Stimulated activated naive CD8-positive, alpha-beta T cell treated with anti-CD3 and anti-CD28 coated beads, Interleukin-15, Interleukin-2, amounts not matched to agents 100 ng/mL and 50 ng/mL, for 24 hours (primary cell): ENCODE results near the gene SNX6.
"Not testable (repeated sequence)": the region's sequence is repeated elsewhere in the genome, so short reads cannot be mapped to it uniquely, and the experiment has no call there.

ENCODE experiments used
- H3K27ac Mint-ChIP-seq: one replicate; pipeline ENCODE4 v1.8.0; 2021; ENCODE audit warnings: mild to moderate bottlenecking, mixed read lengths
- H3K27me3 Mint-ChIP-seq: one replicate; pipeline ENCODE4 v1.8.0; 2021; ENCODE audit warnings: mixed read lengths
- H3K36me3 Mint-ChIP-seq: one replicate; pipeline ENCODE4 v1.8.0; 2021; ENCODE audit warnings: low read depth, mixed read lengths
- H3K4me1 Mint-ChIP-seq: one replicate; pipeline ENCODE4 v1.8.0; 2021; ENCODE audit warnings: low read depth, mixed read lengths
- H3K4me3 Mint-ChIP-seq: one replicate; pipeline ENCODE4 v1.8.0; 2021; ENCODE audit warnings: mild to moderate bottlenecking, mixed read lengths
- H3K9me3 Mint-ChIP-seq: one replicate; pipeline ENCODE4 v1.8.0; 2021; ENCODE audit warnings: mixed read lengths

SNX6 gene

DNA sequence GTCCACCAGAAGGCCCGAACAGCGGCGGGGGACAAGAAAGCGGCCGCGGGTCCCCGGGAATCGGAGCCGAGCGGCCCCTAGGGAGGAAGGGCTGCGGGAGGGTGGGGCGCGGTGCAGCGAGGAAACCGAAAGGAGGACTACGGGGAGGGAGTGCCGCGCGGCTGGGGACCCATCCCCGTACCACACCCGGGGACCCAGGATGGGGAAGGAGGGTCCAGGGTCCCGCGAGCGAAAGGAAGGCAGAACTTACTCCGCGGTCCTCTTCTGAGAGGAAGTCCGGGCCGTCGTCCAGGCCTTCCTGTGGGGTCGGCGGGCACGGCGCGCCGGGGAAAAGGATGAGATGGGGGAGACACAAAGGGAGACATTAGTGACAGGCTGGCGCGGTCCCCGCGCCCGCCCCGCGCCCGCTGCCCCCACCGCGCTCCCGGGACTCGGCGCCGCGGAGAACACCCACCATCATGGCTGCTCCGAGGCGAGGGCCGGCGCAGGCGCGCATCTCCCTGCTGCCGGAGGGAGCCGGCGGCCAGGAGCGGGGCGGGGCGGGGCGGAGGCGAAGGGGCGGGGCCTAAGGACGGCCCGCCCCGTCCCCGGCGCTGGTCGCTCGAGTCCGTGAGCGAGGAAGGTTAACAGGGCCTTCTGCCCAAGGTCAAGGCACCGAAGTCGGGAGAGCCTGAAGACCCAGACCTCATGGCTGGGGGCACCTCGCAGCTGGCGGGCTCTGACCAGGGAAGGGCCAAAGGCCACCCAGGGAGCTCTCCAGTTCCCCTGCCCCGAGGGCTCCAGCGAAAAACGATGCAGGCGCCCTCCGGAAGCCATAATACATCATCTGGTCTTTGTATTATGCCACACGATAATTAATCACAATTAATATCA is at the start of gene SNX6:
Gene SNX6, minus strand, starts transcription at position 492 of the 873 bp plus-strand sequence. Its CDS starts 32 bp downstream, at position 460.
- Mint-ChIP-seq H3K4me3 (peak within 1 kb of the TSS; percentile 95), H3K9me3 (no peaks in the 10 kb centered on the region)

DNA sequence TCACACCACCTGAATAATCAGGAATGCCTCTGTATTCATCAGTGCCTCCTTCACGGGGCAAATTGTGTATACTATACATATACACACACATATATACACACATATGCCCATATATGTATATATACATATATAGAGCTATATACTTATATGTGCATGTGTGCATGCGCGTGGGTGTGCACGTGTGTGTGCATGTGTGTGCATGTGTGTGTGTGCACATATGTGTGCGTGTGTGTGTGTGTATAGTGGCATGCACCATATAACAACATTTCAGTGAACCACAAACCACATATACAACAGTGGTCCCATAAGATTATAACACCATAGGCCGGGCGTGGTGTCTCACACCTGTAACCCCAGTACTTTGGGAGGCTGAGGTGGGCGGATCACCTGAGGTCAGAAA is 48.8 kb upstream of the SNX6 start:
- no peaks in the 10 kb centered on the region for H3K9me3 Mint-ChIP-seq
- peaks cover 5% of the 10 kb centered on the region for H3K4me1 Mint-ChIP-seq
- H3K27me3 Mint-ChIP-seq = no peaks in the 10 kb centered on the region
- no peak overlapping the region for H3K27ac Mint-ChIP-seq
- no peak overlapping the region for H3K4me3 Mint-ChIP-seq
- no peaks in the 10 kb centered on the region for H3K36me3 Mint-ChIP-seq

More for the DNA sequence above, at the start of gene SNX6:
- H3K36me3 Mint-ChIP-seq = peaks cover 12% of the 10 kb centered on the region
- H3K27ac Mint-ChIP-seq = peak within 1 kb of the TSS; percentile 94
- H3K27me3 Mint-ChIP-seq = peaks cover 3% of the 10 kb centered on the region
- peaks cover 36% of the 10 kb centered on the region for H3K4me1 Mint-ChIP-seq

DNA sequence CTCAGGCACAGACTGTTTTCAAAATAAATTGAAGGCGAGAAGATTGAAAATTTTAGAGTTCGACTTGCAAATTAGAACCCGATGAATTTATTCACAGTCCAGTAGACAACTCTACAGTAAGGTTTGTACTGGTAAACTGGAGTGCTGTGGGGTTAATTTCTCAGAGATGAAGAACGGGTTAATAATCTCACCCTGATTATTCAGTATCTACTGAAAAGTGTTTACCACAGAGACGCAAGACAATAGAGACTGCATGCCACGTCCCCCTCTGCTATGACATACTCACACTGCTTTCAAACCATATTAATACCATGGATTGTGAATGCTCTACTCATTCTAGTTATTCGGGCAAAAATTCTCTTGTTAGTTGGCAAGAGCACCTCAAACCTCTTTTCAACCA is 48.4 kb upstream of the SNX6 start:
- Mint-ChIP-seq H3K9me3 (no peaks in the 10 kb centered on the region), H3K4me3 (no peak overlapping the region), H3K36me3 (no peaks in the 10 kb centered on the region), H3K27ac (no peak overlapping the region), H3K27me3 (no peaks in the 10 kb centered on the region), H3K4me1 (peaks cover 5% of the 10 kb centered on the region)

DNA sequence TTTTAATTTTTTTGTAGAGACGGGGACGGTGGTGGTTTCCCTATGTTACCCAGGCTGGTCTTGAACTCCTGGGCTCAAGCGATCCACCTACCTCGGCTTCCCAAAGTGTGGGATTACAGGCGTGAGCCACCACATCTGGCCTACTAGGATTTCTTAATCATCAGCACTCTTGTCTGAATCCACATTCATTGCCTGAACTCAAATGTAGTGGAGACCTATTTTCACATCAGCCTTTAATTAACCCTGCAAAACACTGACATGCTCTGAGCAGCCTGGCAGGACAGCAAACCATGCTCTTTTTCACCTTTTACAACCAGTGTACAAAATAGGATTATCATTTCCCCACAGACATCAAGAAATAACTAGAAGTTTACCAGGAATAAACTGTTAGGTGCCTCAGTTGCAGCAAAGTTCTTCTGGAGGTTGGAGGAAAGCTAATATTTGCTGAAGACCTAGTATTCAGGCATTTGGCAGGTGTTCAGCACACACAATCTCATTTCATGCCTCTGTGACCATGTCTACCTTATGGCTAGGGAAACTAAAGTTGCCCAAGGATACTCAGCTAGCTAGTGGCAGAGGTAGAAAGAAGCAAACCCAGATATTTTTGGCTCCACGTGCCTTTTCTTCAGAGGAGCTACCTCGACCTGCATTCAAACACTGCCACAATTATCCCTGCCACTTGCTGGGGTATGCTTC is 46.7 kb upstream of the SNX6 start:
- Mint-ChIP-seq H3K27me3 (no peaks in the 10 kb centered on the region), H3K4me1 (no peaks in the 10 kb centered on the region), H3K9me3 (no peaks in the 10 kb centered on the region), H3K4me3 (no peak overlapping the region), H3K36me3 (no peaks in the 10 kb centered on the region), H3K27ac (no peak overlapping the region)

DNA sequence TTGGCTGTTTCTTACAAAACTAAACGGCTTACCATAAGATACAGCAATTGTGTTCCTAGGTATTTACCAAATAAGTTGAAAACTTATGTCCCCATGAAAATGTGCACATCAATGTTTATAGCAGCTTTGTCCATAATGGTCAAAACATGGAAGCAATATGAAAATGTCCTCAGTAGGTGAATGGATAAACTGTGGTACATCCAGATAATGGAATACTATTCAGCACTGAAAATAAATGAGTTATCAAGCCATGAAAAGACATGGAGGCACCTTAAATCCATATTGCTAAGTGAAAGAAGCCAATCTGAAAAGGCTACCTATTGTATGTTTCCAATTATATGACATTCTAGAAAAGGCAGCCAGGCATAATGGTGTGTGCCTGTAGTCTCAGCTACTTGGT is 43.8 kb upstream of the SNX6 start:
- Mint-ChIP-seq H3K27ac (no peak overlapping the region), H3K36me3 (no peaks in the 10 kb centered on the region), H3K27me3 (no peaks in the 10 kb centered on the region), H3K9me3 (no peaks in the 10 kb centered on the region), H3K4me3 (no peak overlapping the region), H3K4me1 (no peaks in the 10 kb centered on the region)

DNA sequence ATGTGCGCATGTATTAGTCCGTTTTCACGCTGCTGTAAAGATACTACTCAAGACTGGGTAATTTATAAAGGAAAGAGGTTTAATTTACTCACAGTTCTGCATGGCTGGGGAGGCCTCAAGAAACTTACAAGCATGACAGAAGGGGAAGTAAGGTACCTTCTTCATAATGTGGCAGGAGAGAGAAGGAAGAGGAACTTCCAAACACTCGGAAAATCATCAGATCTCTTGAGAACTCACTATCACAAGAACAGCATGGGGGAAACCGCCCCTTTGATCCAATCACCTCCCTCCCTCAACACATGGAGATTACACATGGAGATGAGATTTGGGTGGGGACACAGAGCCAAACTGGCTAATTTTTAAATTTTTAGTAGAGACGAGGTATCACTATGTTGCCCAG is 41.8 kb upstream of the SNX6 start:
- no peaks in the 10 kb centered on the region for H3K9me3 Mint-ChIP-seq
- H3K4me3 Mint-ChIP-seq = no peak overlapping the region
- H3K27ac Mint-ChIP-seq = no peak overlapping the region
- no peaks in the 10 kb centered on the region for H3K36me3 Mint-ChIP-seq
- no peaks in the 10 kb centered on the region for H3K4me1 Mint-ChIP-seq
- H3K27me3 Mint-ChIP-seq = no peaks in the 10 kb centered on the region

DNA sequence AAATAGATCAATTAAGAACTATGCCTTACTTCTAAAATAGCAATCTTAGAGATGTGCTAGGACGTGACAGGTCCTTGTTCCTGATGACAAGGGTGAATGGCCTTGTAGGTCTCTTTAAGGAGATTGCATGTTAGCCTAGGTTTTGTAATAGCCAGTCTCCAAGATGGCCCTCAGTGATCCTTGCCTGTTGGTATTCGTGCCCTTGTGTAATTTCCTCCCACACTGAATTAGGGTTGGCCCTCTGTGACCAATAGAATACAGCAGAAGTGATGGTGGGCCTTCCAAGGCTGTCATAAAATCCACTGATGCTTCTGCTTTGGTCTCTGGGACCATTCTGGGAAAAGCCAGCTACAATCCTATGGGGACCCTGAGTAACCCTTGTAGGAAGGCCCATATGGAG is 38.2 kb upstream of the SNX6 start:
- Mint-ChIP-seq H3K27ac (no peak overlapping the region), H3K4me1 (peaks cover 6% of the 10 kb centered on the region), H3K27me3 (no peaks in the 10 kb centered on the region), H3K36me3 (no peaks in the 10 kb centered on the region), H3K9me3 (no peaks in the 10 kb centered on the region), H3K4me3 (no peak overlapping the region)

DNA sequence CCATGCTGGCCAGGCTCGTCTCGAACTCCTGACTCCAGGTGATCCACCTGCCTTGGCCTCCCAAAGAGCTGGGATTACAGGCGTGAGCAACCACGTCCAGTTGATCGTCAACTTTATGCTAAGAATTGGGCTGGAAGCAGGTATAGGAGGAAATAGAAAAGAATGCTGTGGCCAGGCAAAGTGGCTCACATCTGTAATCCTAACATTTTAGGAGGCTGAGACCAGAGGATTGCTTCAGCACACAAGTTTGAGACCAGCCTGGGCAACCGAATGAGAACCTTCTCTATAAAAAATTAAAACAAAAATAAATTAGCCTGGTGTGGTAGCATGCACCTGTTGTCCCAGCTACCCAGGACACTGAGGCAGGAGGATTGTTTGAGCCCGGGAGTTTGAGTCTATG is 37.1 kb upstream of the SNX6 start:
- Mint-ChIP-seq H3K4me3 (no peak overlapping the region), H3K36me3 (no peaks in the 10 kb centered on the region), H3K9me3 (no peaks in the 10 kb centered on the region), H3K27ac (no peak overlapping the region), H3K27me3 (no peaks in the 10 kb centered on the region), H3K4me1 (peaks cover 6% of the 10 kb centered on the region)

DNA sequence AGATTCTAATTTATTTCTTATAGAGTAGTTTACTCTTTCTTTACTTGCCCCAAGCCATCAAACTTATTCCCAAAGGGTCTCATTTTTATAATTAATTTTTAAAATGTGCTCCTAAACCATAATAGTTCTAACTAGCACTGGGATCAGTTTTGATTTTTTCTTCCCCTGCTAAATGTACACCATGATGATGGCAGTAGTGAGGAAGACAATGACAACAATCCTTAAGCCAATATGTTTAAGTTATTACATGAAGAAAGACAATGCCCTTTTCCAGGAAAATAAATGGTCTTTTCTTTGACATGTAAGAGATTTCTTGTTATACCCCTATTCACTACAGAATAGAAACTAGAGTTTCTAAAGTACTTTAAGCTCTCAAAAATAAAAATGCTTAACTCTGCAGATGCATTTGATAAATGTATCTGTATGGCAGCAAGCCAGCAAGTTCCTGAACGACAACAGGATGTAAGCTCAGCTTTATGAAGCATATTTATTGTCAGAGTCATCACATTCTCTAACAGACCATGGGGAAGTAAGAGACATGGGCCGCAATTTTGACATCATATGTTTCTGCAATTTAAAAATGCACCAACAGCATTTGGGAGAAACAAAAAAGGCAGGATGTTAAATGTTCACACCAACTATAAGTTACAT is 36.0 kb upstream of the SNX6 start:
- Mint-ChIP-seq H3K27ac (no peak overlapping the region), H3K27me3 (no peaks in the 10 kb centered on the region), H3K4me3 (no peak overlapping the region), H3K4me1 (peaks cover 6% of the 10 kb centered on the region), H3K9me3 (peaks cover 2% of the 10 kb centered on the region), H3K36me3 (no peaks in the 10 kb centered on the region)

DNA sequence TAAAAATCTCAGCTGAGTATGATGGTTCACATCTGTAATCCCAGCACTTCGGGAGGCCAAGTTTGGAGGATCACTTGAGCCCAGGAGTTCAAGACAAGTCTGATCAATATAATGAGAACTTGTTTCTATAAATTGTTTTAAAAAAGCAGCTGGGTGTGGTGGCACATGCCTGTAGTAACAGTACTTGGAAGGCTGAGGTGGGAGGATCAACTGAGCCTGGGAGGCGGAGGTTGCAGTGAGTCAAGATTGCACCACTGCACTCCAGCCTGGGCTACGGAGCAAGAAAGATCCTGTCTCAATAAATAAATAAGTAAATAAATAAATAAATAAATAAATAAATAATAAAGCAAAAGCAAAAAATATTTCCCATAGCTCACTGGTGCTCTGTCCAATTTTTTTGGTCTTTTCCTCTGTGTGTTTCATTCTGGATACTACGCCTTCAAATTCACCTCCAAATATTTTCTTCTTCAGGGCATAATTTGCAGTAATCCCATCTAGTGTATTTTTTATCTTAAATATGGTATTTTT is 32.7 kb upstream of the SNX6 start:
- Mint-ChIP-seq H3K4me1 (peaks cover 6% of the 10 kb centered on the region), H3K27ac (no peak overlapping the region), H3K4me3 (no peak overlapping the region), H3K9me3 (peaks cover 6% of the 10 kb centered on the region), H3K27me3 (no peaks in the 10 kb centered on the region), H3K36me3 (no peaks in the 10 kb centered on the region)

DNA sequence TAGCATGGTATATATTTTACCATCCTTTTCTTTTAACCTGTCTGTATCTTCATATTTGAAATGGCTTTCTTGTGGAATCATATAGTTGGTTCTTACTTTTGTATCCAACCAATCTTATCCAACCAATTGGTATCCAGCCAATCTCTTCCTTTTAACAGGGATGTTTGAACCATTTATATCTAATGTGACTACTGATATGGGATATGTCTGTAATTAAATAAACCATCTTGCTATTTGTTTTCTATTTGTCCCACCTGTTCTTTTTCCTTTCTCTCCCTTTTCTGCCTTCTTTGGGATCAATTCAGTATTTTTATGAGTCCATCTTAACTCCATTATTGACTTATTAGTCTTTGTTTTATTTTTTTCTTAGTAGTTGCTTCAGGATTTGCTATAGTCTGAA is 30.8 kb upstream of the SNX6 start:
- Mint-ChIP-seq H3K9me3 (peaks cover 6% of the 10 kb centered on the region), H3K36me3 (no peaks in the 10 kb centered on the region), H3K27ac (no peak overlapping the region), H3K27me3 (no peaks in the 10 kb centered on the region), H3K4me1 (no peaks in the 10 kb centered on the region), H3K4me3 (no peak overlapping the region)

DNA sequence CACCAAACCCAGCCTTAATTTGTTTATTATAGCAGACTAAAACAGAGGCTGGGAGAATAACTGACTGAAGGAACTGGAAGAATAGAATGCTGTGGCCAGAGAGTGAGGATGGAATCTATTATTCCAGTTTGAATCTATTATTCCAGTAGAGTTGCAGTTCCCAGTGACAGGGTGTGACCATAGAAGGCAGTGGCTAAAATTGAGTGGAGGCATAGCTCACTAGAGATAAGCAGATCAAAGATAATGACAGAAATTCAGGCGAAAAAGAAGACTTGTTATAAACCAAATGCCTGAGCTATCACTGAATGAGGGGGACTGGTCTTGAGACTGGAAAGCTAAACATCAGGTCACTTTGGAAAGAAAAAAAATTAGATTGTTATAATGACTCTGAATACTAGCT is 26.0 kb upstream of the SNX6 start:
- Mint-ChIP-seq H3K27me3 (no peaks in the 10 kb centered on the region), H3K36me3 (no peaks in the 10 kb centered on the region), H3K9me3 (peaks cover 4% of the 10 kb centered on the region), H3K27ac (no peak overlapping the region), H3K4me3 (no peak overlapping the region), H3K4me1 (no peaks in the 10 kb centered on the region)

DNA sequence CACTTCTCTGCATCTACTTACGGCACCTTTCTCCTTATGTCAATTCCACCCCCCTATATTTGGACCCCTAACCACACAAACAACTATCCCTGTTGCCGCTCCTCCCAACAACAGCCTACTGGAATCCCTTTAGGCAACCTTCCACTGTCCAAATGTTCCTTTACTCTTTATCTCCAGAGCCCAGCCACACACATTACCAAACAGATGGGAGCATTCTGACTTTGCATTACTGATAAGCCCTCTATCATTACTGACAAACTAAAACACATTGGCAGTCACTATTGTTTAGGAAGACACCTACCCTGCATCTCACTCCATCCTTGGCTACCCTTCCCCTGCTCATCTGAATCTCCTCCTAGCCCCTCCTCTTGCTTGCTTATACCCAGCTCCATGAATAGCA is 23.1 kb upstream of the SNX6 start:
- H3K4me1 Mint-ChIP-seq, H3K4me3 Mint-ChIP-seq, H3K9me3 Mint-ChIP-seq, H3K36me3 Mint-ChIP-seq, H3K27me3 Mint-ChIP-seq, H3K27ac Mint-ChIP-seq: not testable (repeated sequence)

DNA sequence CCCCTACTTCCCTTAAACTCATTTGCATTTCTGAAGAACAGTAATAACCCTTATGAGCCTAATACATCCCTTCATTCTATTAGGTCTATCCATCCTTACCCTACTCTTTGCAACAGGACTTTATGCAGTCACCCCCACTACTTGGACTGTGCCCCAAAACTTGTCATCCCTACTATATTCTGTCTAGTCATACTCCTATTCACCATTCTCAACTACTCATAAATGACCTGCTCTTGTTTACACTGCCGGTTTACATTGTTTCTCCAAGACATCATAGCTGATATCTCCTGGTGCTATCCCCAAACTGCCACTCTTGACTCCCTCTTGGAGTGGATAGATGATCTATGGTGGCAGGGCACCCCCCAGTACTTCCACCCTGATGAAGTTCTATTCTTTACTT is 22.4 kb upstream of the SNX6 start:
- H3K4me1 Mint-ChIP-seq, H3K27ac Mint-ChIP-seq, H3K4me3 Mint-ChIP-seq, H3K27me3 Mint-ChIP-seq, H3K9me3 Mint-ChIP-seq, H3K36me3 Mint-ChIP-seq: not testable (repeated sequence)
